RKO (cell line): ENCODE data around the gene KDM3A.

Experiments used
- DNase-seq: peaks from one replicate; pipeline ENCODE4 v3.0.0-alpha.2; 2016; ENCODE audit warnings: low spot score

KDM3A gene

GRCh38 chr2:86520153-86520552 is 79.0 kb downstream of the KDM3A start:
- no peak for DNase-seq

- no peak for DNase-seq
Observed at GRCh38 chr2:86521922-86522321, 80.8 kb downstream of the KDM3A start.

- DNase-seq, result no peak
Observed at GRCh38 chr2:86522711-86523110, 81.5 kb downstream of the KDM3A start.

GRCh38 chr2:86523491-86523890 is 82.3 kb downstream of the KDM3A start:
- no peak for DNase-seq

GRCh38 chr2:86525421-86526340 is 84.5 kb downstream of the KDM3A start:
- no peak for DNase-seq

GRCh38 chr2:86533589-86533988 is 92.4 kb downstream of the KDM3A start:
- no peak for DNase-seq

GRCh38 chr2:86541334-86541733 is 100.2 kb downstream of the KDM3A start:
- no peak for DNase-seq
